Thoracic aorta (tissue), 2 donors: ENCODE measurements around the gene ATP2B2. TPM values are rescaled to one million over a fixed set of nuclear protein-coding genes. Genes with fewer than 3 reads are reported as not detected.

Experiments used
- ATAC-seq: fragments of 150-250 bp; one replicate; pipeline ENCODE4 v1.8.0; 2017; ENCODE audit warnings: low read depth; ENCODE audit not compliant: insufficient number of reproducible peaks, low FRiP score
- DNase-seq: peaks from one replicate; pipeline ENCODE4 v3.0.0-alpha.2; 2020; ENCODE audit warnings: low spot score
- H3K27ac ChIP-seq, 2 donors: fragments of 200-600 bp; sonication (generic); 1 replicate in 1 of 2; 2 replicates in 1 of 2; pipeline ENCODE4 v1.5.1; 2016; ENCODE audit warnings: mild to moderate bottlenecking in 2 of 2, moderate library complexity in 2 of 2
- H3K27me3 ChIP-seq: fragments of 200-600 bp; sonication (generic); replicated peaks from 2 replicates; pipeline ENCODE4 v1.6.0; 2016; ENCODE audit warnings: mild to moderate bottlenecking; ENCODE audit not compliant: insufficient read depth
- H3K36me3 ChIP-seq: fragments of 200-600 bp; sonication (generic); one replicate; pipeline ENCODE4 v1.5.1; 2016
- H3K4me1 ChIP-seq, 2 donors: fragments of 200-600 bp; sonication (generic); 1 replicate in 1 of 2; 2 replicates in 1 of 2; pipeline versions ENCODE4 v1.5.1 to v1.6.0; 2016; ENCODE audit warnings: low read depth in 2 of 2, mild to moderate bottlenecking in 1 of 2; ENCODE audit not compliant: control insufficient read depth in 1 of 2
- H3K4me3 ChIP-seq: fragments of 200-600 bp; sonication (generic); 2 replicates; pipeline ENCODE4 v1.5.1; 2016; ENCODE audit warnings: mild to moderate bottlenecking
- H3K9me3 ChIP-seq: fragments of 200-600 bp; sonication (generic); 2 replicates; pipeline ENCODE4 v1.5.1; 2016
- total RNA-seq, 2 donors: library from RNA; depleted of rRNA; stranded (reverse); fragments of >200 nt; gene quantifications; one replicate each; pipeline versions ENCODE4 v1.1.0 to v1.2.3, GENCODE V29; 2016
- TF ChIP-seq, protein P1 (sequence below): fragments of 200-600 bp; sonication (generic); IDR thresholded peaks from one replicate; pipeline ENCODE4 v1.5.1; 2019; ENCODE audit warnings: antibody characterized with exemption

The ATP2B2 gene
- total RNA-seq, 2 donors from 2014 or later: not detected

DNA sequence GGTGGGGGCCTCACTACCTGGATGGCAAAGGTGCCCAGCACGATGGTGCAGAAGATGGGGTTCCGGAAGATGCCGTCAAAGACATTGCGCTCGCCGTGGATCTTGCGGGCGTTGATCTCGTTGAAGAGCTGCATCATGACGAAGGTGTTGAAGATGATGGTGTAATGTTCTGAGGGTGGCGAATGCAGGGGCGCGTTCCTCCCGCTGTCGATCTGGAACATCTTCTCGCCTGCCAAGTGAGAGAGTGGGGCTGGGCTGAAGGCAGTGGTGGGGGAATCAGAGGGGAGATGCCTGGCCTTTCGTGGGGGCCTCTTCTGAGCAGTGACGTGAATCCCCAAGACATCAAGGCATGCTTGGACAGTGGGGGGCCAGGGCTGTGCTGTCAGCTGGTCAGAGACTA is 164.9 kb downstream of the ATP2B2 start:
- ATAC-seq: no peak
- Histone ChIP-seq H3K27me3 (no peaks in the 10 kb centered on the region), H3K9me3 (no peaks in the 10 kb centered on the region), H3K27ac (no peak overlapping the region), H3K36me3 (no peaks in the 10 kb centered on the region), H3K4me1 (no peaks in the 10 kb centered on the region), H3K4me3 (no peak overlapping the region)
- TF ChIP-seq, protein P1, sequence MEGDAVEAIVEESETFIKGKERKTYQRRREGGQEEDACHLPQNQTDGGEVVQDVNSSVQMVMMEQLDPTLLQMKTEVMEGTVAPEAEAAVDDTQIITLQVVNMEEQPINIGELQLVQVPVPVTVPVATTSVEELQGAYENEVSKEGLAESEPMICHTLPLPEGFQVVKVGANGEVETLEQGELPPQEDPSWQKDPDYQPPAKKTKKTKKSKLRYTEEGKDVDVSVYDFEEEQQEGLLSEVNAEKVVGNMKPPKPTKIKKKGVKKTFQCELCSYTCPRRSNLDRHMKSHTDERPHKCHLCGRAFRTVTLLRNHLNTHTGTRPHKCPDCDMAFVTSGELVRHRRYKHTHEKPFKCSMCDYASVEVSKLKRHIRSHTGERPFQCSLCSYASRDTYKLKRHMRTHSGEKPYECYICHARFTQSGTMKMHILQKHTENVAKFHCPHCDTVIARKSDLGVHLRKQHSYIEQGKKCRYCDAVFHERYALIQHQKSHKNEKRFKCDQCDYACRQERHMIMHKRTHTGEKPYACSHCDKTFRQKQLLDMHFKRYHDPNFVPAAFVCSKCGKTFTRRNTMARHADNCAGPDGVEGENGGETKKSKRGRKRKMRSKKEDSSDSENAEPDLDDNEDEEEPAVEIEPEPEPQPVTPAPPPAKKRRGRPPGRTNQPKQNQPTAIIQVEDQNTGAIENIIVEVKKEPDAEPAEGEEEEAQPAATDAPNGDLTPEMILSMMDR: no peak
- DNase-seq: no peak

DNA sequence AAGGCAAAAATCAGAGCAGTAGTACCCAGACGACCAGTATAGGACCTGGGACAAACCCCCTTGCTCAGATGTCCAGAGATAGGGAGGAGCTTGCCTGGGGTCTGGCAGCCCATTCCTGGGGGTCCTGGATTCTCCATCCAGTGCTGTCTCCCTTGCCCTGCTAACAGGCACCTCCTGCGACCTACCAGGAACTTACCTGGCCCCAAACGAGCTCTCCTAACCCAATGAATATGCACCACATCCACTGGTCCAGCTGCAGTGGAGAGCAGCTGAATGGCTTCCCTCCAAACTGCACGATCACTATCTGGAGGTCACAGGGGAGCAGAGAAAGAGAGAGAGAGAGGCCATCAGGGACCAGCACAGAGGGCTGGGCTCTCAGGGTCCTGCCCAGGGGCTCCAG is 165.3 kb downstream of the ATP2B2 start:
- ATAC-seq: no peak
- no peak for DNase-seq
- H3K4me1 ChIP-seq: no peaks in the 10 kb centered on the region
- H3K27me3 ChIP-seq: no peaks in the 10 kb centered on the region
- H3K4me3 ChIP-seq: no peak overlapping the region
- no peaks in the 10 kb centered on the region for H3K36me3 ChIP-seq
- H3K27ac ChIP-seq: no peak overlapping the region
- TF ChIP-seq, protein P1: no peak
- no peaks in the 10 kb centered on the region for H3K9me3 ChIP-seq

DNA sequence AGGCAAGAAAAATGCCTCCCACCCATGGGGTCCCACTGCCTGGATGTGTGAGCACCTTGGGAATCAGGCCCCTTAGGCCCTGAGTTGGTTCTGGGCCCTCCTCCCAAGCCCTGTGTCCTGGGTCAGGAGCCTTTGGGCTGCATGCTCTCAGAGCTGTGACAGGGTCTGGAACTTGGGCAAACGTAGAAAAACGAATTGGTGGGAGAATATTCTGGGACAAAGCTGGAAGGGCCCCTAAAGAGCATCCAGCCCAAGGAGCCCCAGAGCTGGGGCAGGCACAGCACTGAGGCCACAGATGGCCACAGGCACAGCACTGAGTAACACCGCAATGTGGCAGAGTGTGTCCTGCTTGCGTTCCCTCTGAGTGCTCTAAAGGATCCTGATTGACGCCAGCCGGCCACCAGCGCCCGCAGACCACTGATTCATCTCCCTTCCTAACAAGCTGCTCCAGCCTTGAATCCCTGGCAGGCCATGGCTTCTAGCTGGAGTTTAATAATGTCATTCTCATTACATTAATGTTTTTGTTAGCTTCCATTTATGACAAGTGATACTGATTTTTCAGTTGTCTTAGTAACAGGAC is 165.9 kb downstream of the ATP2B2 start:
- ATAC-seq (no peak), DNase-seq (no peak)
- no peaks in the 10 kb centered on the region for H3K36me3 ChIP-seq
- TF ChIP-seq, protein P1: no peak
- no peak overlapping the region for H3K4me3 ChIP-seq
- no peak overlapping the region for H3K27ac ChIP-seq
- no peaks in the 10 kb centered on the region for H3K27me3 ChIP-seq
- no peaks in the 10 kb centered on the region for H3K4me1 ChIP-seq
- no peaks in the 10 kb centered on the region for H3K9me3 ChIP-seq

DNA sequence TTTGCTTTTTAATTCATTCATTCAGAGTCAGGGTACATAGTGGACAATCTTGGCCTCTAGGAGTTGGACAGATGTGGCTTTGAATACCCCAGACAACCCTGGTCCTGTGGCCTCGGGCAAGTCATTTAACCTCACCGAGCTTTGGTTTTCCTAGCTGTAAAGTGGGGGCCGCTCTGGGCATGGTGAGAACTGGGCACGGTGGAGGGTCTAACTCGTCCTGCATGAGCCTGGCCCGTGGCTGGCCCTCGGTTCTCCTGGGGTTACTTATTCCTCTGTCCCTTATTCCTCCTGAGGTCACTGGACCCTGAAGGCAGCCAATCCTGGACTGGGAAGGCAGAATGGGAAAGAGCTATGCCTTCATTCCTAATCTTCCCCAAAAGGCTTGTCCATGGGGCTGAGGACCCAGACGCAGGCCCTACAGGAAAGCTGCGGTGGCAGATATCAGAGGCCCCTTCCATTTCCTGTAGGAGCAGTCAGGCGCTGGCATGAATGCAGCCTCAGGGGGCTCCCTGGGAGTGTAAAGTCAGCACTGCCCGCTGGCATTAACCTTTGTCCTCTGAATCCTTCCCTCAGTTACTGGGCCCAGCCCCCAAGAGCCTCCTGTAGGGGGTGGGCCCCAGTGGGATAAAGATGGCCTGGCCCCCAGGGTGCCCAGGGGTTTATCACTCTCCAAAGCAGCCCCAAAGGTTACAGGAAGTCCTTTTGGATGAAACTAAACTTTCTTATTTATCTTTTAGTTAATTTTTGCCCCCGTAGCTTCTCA is 166.6 kb downstream of the ATP2B2 start:
- Histone ChIP-seq H3K36me3 (no peaks in the 10 kb centered on the region), H3K4me1 (no peaks in the 10 kb centered on the region), H3K4me3 (no peak overlapping the region), H3K27me3 (no peaks in the 10 kb centered on the region), H3K27ac (no peak overlapping the region), H3K9me3 (no peaks in the 10 kb centered on the region)
- TF ChIP-seq, protein P1: no peak
- ATAC-seq (no peak), DNase-seq (no peak)

DNA sequence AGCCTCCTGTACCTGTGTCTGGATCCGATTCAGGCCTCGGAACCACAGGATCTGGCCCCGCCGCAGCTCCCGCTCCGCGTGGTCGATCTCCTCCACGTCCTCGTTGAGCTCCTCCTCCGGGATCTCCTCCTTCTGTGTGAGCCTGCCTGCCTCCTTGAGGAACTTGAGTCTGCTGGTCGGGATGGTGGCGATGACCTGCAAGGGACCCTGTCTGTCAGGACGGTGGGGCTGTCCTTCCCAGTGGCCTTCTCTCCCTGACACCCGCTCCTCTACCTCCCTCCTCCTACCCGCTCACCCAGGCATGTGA is 167.3 kb downstream of the ATP2B2 start:
- TF ChIP-seq, protein P1: no peak
- DNase-seq (no peak), ATAC-seq (no peak)
- Histone ChIP-seq H3K4me1 (no peaks in the 10 kb centered on the region), H3K27ac (no peak overlapping the region), H3K27me3 (no peaks in the 10 kb centered on the region), H3K9me3 (no peaks in the 10 kb centered on the region), H3K4me3 (no peak overlapping the region), H3K36me3 (no peaks in the 10 kb centered on the region)
